GM19452 (cell line): Measurements from ENCODE around the gene PPP1R13B.
"Not testable (repeated sequence)": the region's sequence is repeated elsewhere in the genome, so short reads cannot be mapped to it uniquely, and the experiment has no call there.

Source experiments
- ATAC-seq: cut with Tn5 transposase; IDR thresholded peaks from one replicate; pipeline ENCODE4 v1.9.1; 2021; ENCODE audit not compliant: unreplicated experiment

Gene PPP1R13B

GRCh38 chr14:103847451-103848174, at the start of gene PPP1R13B:
Gene PPP1R13B, minus strand, starts transcription at chr14:103847575. Its CDS starts 268 bp downstream, at chr14:103847307.
- peak; percentile 67 for ATAC-seq

- ATAC-seq: no peak
Measured at GRCh38 chr14:103896578-103896977, 49.2 kb upstream of the PPP1R13B start.

GRCh38 chr14:103894723-103895059, 47.3 kb upstream of the PPP1R13B start:
- ATAC-seq: no peak

GRCh38 chr14:103894034-103894722, 46.8 kb upstream of the PPP1R13B start:
- no peak for ATAC-seq

GRCh38 chr14:103892247-103892646, 44.9 kb upstream of the PPP1R13B start:
- ATAC-seq: no peak

GRCh38 chr14:103891667-103892215, 44.4 kb upstream of the PPP1R13B start:
- ATAC-seq: no peak

- no peak for ATAC-seq
Measured at GRCh38 chr14:103890821-103891666, 43.7 kb upstream of the PPP1R13B start.

GRCh38 chr14:103890052-103890371, 42.6 kb upstream of the PPP1R13B start:
- no peak for ATAC-seq

GRCh38 chr14:103889313-103890051, 42.1 kb upstream of the PPP1R13B start:
- no peak for ATAC-seq

- ATAC-seq: not testable (repeated sequence)
Measured at GRCh38 chr14:103889002-103889312, 41.6 kb upstream of the PPP1R13B start.

- ATAC-seq: no peak
Measured at GRCh38 chr14:103887557-103888115, 40.3 kb upstream of the PPP1R13B start.

- ATAC-seq: no peak
Measured at GRCh38 chr14:103887170-103887501, 39.8 kb upstream of the PPP1R13B start.

GRCh38 chr14:103886304-103887169, 39.2 kb upstream of the PPP1R13B start:
- ATAC-seq: no peak

- no peak for ATAC-seq
Measured at GRCh38 chr14:103885509-103885932, 38.1 kb upstream of the PPP1R13B start.

GRCh38 chr14:103884854-103885253, 37.5 kb upstream of the PPP1R13B start:
- ATAC-seq: no peak

GRCh38 chr14:103883263-103883523, 35.8 kb upstream of the PPP1R13B start:
- ATAC-seq: no peak

GRCh38 chr14:103882503-103883262, 35.3 kb upstream of the PPP1R13B start:
- no peak for ATAC-seq

- ATAC-seq: no peak
Measured at GRCh38 chr14:103881268-103882201, 34.2 kb upstream of the PPP1R13B start.
